HFFc6 (cell line): ENCODE measurements around the gene SIPA1L3. TPM values are rescaled to one million over a fixed set of nuclear protein-coding genes. Genes with fewer than 3 reads are reported as not detected.

Source experiments
- DNase-seq: peaks from one replicate; pipeline ENCODE4 v3.0.0-alpha.2; 2018
- H3K27ac Mint-ChIP-seq: 2 replicates; pipeline ENCODE4 v1.8.0; 2020; ENCODE audit warnings: mild to moderate bottlenecking, mixed read lengths
- H3K27me3 Mint-ChIP-seq: 2 replicates; pipeline ENCODE4 v1.8.0; 2021; ENCODE audit warnings: mild to moderate bottlenecking, moderate library complexity, mixed read lengths; ENCODE audit not compliant: insufficient read depth
- H3K36me3 Mint-ChIP-seq: 2 replicates; pipeline ENCODE4 v1.8.0; 2021; ENCODE audit warnings: low read depth, mixed read lengths
- H3K4me1 Mint-ChIP-seq: 2 replicates; pipeline ENCODE4 v1.8.0; 2020; ENCODE audit warnings: low read depth, mixed read lengths
- H3K4me3 Mint-ChIP-seq: 2 replicates; pipeline ENCODE4 v1.8.0; 2020; ENCODE audit warnings: mild to moderate bottlenecking, moderate library complexity, mixed read lengths
- H3K9me3 Mint-ChIP-seq: 2 replicates; pipeline ENCODE4 v1.8.0; 2020; ENCODE audit warnings: mild to moderate bottlenecking, mixed read lengths
- total RNA-seq, 6 experiments: library from RNA; stranded (reverse); fragmentation: NEBNext Ultra II Directional; extraction: Animal tissue kit (Norgen Biotek cat#: 25700); gene quantifications; 2 replicates in 1 of 6; 3 replicates in 5 of 6; pipeline ENCODE4 v1.2.3, GENCODE V29; 2021
- TF ChIP-seq, protein P1 (sequence below): fragments of 200-600 bp; sonication (generic); IDR thresholded peaks from 2 replicates; pipeline ENCODE4 v1.5.0; 2021; ENCODE audit warnings: antibody characterized with exemption, mild to moderate bottlenecking

The SIPA1L3 gene
- total RNA-seq, 6 experiments from 2014 or later: 34.0 to 46.7 (median 41.8) TPM

DNA sequence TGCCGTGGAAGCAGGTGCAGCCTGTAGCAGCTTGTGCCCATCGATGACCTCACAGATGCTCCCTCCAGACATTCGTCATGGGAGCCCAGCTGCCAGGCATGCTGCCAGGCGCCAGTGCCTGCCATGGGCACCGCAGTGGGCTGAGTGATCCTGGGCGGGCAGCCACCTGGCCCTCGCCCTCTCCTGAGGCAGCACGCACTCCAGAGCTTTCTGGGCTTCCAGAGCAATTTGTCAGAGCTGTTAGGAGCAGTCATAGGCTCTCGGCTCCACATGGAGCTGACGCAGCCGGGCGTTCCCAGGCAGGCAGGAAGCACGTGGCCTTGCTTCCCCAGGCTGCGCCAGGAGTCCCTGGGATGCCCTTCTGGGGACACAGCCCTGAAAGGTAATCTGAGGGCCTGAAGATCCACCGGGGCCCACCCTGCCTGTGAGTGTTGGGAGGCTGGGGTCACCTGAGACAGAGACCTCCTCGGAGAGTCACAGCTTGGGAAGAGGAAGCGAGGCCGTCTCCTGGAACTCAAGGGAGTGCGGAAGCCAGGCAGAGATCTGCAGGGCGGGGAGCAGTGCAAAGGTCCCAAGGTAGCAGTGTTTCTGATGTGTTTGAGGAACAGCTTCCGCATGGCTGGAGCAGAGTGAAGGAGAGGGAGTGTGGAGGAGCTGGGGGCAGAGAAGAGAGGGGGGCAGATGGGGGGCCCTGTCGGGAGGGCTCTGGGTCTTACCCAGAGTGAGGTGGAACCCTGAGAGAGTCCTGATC lies 266.5 kb downstream of the SIPA1L3 start:
- no peaks in the 10 kb centered on the region; the same call in 1 of the 2 replicates for H3K36me3 Mint-ChIP-seq
- TF ChIP-seq, protein P1, sequence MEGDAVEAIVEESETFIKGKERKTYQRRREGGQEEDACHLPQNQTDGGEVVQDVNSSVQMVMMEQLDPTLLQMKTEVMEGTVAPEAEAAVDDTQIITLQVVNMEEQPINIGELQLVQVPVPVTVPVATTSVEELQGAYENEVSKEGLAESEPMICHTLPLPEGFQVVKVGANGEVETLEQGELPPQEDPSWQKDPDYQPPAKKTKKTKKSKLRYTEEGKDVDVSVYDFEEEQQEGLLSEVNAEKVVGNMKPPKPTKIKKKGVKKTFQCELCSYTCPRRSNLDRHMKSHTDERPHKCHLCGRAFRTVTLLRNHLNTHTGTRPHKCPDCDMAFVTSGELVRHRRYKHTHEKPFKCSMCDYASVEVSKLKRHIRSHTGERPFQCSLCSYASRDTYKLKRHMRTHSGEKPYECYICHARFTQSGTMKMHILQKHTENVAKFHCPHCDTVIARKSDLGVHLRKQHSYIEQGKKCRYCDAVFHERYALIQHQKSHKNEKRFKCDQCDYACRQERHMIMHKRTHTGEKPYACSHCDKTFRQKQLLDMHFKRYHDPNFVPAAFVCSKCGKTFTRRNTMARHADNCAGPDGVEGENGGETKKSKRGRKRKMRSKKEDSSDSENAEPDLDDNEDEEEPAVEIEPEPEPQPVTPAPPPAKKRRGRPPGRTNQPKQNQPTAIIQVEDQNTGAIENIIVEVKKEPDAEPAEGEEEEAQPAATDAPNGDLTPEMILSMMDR: no peak
- H3K4me1 Mint-ChIP-seq: no peaks in the 10 kb centered on the region
- H3K27ac Mint-ChIP-seq: no peak overlapping the region
- DNase-seq: no peak
- H3K4me3 Mint-ChIP-seq: no peak overlapping the region
- H3K9me3 Mint-ChIP-seq: no peaks in the 10 kb centered on the region
- peaks cover 5% of the 10 kb centered on the region for H3K27me3 Mint-ChIP-seq

DNA sequence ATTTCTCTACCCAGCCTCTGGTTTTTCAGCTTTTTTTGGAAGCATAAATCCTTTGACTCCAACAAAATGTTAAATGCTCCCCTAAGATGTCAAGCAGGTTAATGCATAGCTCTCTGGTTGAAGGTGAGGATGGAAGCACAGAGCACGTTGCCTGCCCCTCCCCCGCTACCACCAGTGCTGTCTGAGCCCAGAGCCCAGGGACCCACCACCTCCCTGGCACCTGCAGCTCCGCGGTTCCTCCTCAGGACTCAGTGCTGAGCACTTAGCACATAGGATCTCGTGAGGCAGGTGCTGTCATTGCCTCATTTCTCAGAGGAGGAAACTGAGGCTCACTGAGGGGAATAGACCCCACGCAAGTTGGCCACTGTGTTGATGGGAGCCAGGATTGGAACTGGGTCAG lies 268.4 kb downstream of the SIPA1L3 start:
- H3K4me3 Mint-ChIP-seq: no peak overlapping the region
- H3K27me3 Mint-ChIP-seq: peaks cover 5% of the 10 kb centered on the region
- TF ChIP-seq, protein P1: no peak
- DNase-seq: no peak
- H3K4me1 Mint-ChIP-seq: no peaks in the 10 kb centered on the region
- H3K36me3 Mint-ChIP-seq: peaks cover 17% of the 10 kb centered on the region
- peaks cover under 1% of the 10 kb centered on the region; the same call in 1 of the 2 replicates for H3K9me3 Mint-ChIP-seq
- no peak overlapping the region for H3K27ac Mint-ChIP-seq

DNA sequence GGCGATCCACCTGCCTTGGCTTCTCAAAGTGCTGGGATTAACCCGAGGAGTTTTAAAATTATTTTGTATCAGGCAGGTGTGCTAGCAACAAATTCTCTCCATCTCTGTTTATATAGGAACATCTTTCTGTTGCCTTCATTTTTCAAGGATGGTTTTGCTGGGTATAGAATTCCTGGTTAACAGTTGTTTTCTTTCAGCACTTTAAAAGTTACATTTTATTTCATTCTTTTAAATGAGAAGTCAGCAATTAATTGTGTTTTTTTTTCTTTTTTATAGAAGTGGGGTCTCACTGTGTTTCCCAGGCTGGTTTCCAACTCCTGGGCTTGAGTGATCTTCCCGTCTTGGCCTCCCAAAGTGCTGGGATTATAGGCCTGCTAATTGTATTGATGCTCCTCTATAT lies 273.1 kb downstream of the SIPA1L3 start:
- peaks cover 15% of the 10 kb centered on the region for H3K4me1 Mint-ChIP-seq
- no peak for DNase-seq
- TF ChIP-seq, protein P1: no peak
- H3K9me3 Mint-ChIP-seq: peaks cover 7% of the 10 kb centered on the region; the same call in 1 of the 2 replicates
- peaks cover 7% of the 10 kb centered on the region for H3K27me3 Mint-ChIP-seq
- peaks cover 32% of the 10 kb centered on the region for H3K36me3 Mint-ChIP-seq
- H3K27ac Mint-ChIP-seq: no peak overlapping the region
- no peak overlapping the region for H3K4me3 Mint-ChIP-seq

DNA sequence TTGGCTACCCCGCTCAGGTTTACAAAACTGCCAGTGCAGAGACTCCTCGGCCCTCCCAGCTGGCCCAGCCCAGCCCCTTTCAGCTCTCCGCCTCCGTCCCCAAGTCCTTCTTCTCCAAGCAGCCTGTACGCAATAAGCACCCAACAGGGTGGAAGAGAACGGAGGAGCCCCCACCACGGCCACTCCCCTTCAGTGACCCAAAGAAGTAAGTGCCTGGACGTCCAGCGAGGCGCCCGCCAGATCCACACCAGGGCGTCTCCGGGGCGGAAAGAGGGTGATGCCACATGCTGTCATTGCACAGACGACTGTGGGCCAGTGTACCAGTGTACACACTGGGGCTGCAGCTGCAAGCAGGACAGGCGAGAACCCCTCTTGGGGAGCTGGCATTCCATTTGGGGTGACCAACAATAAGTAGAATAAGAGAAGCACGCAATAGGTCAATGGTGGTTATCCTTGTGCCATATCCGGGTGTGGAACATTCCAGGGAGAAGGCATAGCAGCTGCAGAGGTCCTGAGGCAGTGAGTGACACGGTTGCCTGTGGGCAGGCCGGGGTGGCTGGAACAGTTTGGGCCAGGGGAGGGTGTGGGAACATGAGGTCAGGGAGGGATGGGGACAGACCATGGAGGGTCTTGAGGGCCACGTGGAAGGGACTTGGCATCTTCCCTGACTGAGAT lies 275.7 kb downstream of the SIPA1L3 start:
- Mint-ChIP-seq H3K27ac (peak overlapping the region; percentile 10; the same call in 1 of the 2 replicates), H3K4me1 (peaks cover 15% of the 10 kb centered on the region), H3K9me3 (peaks cover 7% of the 10 kb centered on the region; the same call in 1 of the 2 replicates), H3K36me3 (peaks cover 33% of the 10 kb centered on the region), H3K4me3 (no peak overlapping the region), H3K27me3 (peaks cover 6% of the 10 kb centered on the region; the same call in 1 of the 2 replicates)
- TF ChIP-seq, protein P1: no peak
- DNase-seq: no peak

DNA sequence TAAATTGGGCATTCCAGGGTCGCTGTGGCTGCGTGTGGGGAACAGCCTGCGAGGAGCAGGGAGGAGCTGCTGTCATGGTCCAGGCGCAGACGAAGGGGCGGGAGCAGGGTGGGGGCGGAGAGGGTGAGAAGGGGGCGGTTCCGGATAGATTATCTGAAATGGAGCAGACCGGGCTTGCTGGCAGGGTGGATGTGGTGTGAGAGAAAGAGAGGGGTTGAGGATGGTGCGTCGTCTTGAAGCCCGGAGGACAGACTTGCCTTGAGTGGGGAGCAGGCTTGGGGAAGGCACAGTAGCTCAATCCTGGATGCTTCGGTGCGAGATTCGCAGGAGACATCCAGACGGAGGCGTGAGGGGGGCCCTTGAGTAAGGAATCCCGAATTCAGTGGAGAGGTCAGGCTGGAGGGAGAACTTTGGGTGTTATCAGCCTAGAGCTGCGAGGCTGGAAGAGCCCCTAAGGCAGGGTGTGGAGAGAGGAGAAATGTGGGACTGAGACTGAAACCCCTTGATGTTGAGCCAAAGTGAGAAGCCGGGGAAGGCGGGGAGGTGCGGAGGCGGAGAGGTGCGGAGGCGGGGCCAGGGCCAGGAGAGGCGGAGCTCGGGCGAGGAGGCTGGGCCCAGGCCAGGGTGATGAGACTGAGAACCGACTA lies 276.4 kb downstream of the SIPA1L3 start:
- TF ChIP-seq, protein P1: no peak
- no peak for DNase-seq
- Mint-ChIP-seq H3K9me3 (peaks cover 7% of the 10 kb centered on the region; the same call in 1 of the 2 replicates), H3K4me1 (peaks cover 15% of the 10 kb centered on the region), H3K4me3 (peak overlapping the region; percentile 38; the same call in 1 of the 2 replicates), H3K27me3 (peaks cover 6% of the 10 kb centered on the region; the same call in 1 of the 2 replicates), H3K36me3 (peaks cover 33% of the 10 kb centered on the region), H3K27ac (peak overlapping the region; percentile 53)
